HG03139 (cell line): ENCODE data around the gene OR4Q2.
"Not testable (repeated sequence)": the region's sequence is repeated elsewhere in the genome, so short reads cannot be mapped to it uniquely, and the experiment has no call there.

Experiments used
- ATAC-seq: cut with Tn5 transposase; IDR thresholded peaks from one replicate; pipeline ENCODE4 v1.9.1; 2021; ENCODE audit not compliant: unreplicated experiment

The OR4Q2 gene

GRCh38 chr14:20001863-20002262, at the start of gene OR4Q2:
Gene OR4Q2, plus strand, starts transcription at chr14:20002163.
- no peak for ATAC-seq

GRCh38 chr14:19969735-19970134, 32.2 kb upstream of the OR4Q2 start:
- not testable (repeated sequence) for ATAC-seq

- no peak for ATAC-seq
These were observed 27.1 kb upstream of the OR4Q2 start for GRCh38 chr14:19974844-19975243.

- no peak for ATAC-seq
These were observed 26.7 kb upstream of the OR4Q2 start, which contains the start of gene OR4K15 for GRCh38 chr14:19975291-19975690. Gene OR4K15, plus strand, starts transcription at chr14:19975591. Its CDS starts 0 bp downstream, at chr14:19975591.

- ATAC-seq: no peak
These were observed 8.5 kb upstream of the OR4Q2 start for GRCh38 chr14:19993438-19993837.

GRCh38 chr14:20002319-20002718, 356 bp downstream of the OR4Q2 start:
- no peak for ATAC-seq

GRCh38 chr14:20008156-20008555, 6.2 kb downstream of the OR4Q2 start:
- no peak for ATAC-seq

GRCh38 chr14:20019257-20019865, 17.4 kb downstream of the OR4Q2 start, which contains the start of gene OR4K14:
Gene OR4K14, minus strand, starts transcription at chr14:20019307. Its CDS starts 4,114 bp downstream, at chr14:20015193.
- ATAC-seq: no peak

GRCh38 chr14:20031058-20031457, 29.1 kb downstream of the OR4Q2 start:
- ATAC-seq: no peak

GRCh38 chr14:20035449-20035848, 33.5 kb downstream of the OR4Q2 start:
- no peak for ATAC-seq

- ATAC-seq: no peak
These were observed 34.0 kb downstream of the OR4Q2 start, which contains the start of gene OR4K13 for GRCh38 chr14:20035938-20036337. Gene OR4K13, minus strand, starts transcription at chr14:20036038. Its CDS starts 1,280 bp downstream, at chr14:20034758.

- no peak for ATAC-seq
These were observed 42.3 kb downstream of the OR4Q2 start for GRCh38 chr14:20044243-20044642.

- ATAC-seq: no peak
These were observed 46.2 kb downstream of the OR4Q2 start for GRCh38 chr14:20048202-20048601.
